ENCODE measurements around the gene CHAC1. TPM values are rescaled to one million over a fixed set of nuclear protein-coding genes. Genes with fewer than 3 reads are reported as not detected.

CHAC1 gene
- polyA plus RNA-seq, 1 experiment, result 155 TPM

DNA sequence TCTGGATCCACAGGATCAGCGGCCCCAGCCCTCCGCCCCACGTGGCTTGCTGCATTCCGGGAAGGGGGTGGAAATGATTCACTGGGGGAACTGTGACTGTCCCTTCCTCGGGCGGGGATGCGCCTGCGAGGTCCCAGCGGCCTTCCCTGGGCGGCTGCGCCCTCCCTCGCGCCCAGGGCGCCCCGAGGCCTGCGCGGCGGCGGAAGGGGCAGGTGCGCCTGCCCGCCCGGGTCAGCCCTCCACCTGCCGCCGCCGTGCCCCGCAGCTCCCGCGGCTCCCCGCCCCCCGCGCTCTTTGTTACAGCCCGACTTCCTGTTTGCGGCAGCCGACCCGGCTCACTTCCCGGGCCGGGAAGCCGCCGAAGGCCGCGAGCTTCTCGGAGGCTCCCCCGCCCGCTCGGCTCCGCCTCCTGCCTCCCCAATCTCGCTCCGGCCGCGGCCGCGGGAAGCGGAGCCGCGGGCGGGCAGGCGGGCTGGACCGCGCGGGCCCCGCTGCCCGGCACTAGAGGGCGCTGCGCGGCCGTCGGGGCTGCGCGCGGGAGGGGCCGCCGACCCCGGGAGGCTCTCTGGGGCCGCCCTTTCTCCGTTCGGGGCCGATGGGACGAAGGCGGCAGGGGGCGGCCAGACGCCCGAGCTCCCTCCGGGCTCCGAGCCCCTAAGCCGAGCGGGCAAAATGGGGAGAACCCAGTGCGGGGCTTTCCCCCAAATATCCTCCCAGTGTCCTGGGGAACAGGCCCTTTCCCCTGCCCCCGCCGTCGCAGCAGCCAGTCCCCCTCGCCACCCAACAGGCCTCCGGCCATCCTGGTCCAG, 11.5 kb upstream of the CHAC1 start:
- Histone ChIP-seq H3K27me3 (ENCODE audit: control insufficient read depth, insufficient read depth, low read length) (no peaks in the 10 kb centered on the region), H3K36me3 (ENCODE audit: control insufficient read depth, insufficient read depth, low read length) (no peaks in the 10 kb centered on the region), H3K4me3 (ENCODE audit: low read depth, low read length) (peak overlapping the region; percentile 50)
- TF ChIP-seq, protein P1, sequence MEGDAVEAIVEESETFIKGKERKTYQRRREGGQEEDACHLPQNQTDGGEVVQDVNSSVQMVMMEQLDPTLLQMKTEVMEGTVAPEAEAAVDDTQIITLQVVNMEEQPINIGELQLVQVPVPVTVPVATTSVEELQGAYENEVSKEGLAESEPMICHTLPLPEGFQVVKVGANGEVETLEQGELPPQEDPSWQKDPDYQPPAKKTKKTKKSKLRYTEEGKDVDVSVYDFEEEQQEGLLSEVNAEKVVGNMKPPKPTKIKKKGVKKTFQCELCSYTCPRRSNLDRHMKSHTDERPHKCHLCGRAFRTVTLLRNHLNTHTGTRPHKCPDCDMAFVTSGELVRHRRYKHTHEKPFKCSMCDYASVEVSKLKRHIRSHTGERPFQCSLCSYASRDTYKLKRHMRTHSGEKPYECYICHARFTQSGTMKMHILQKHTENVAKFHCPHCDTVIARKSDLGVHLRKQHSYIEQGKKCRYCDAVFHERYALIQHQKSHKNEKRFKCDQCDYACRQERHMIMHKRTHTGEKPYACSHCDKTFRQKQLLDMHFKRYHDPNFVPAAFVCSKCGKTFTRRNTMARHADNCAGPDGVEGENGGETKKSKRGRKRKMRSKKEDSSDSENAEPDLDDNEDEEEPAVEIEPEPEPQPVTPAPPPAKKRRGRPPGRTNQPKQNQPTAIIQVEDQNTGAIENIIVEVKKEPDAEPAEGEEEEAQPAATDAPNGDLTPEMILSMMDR (IDR thresholded peaks at IDR 0.05; ENCODE audit: insufficient read depth, low read depth, low read length), result peak; percentile 27
- POLR2A ChIA-PET, result interaction anchor here (0.6 to 1.5 kb wide), 4 partner anchors 11 to 1747 kb away, joined by 3 to 8 read pairs (median 5); partner anchors contain the start of gene CHAC1
- no peak for DNase-seq (ENCODE audit: low read depth)
- CTCF ChIA-PET, result interaction anchor here (0.6 to 9.5 kb wide), 40 partner anchors 10 to 248 kb away, joined by 3 to 142 read pairs (median 5); partner anchors contain the start of genes CHAC1, DLL4 and VPS18

DNA sequence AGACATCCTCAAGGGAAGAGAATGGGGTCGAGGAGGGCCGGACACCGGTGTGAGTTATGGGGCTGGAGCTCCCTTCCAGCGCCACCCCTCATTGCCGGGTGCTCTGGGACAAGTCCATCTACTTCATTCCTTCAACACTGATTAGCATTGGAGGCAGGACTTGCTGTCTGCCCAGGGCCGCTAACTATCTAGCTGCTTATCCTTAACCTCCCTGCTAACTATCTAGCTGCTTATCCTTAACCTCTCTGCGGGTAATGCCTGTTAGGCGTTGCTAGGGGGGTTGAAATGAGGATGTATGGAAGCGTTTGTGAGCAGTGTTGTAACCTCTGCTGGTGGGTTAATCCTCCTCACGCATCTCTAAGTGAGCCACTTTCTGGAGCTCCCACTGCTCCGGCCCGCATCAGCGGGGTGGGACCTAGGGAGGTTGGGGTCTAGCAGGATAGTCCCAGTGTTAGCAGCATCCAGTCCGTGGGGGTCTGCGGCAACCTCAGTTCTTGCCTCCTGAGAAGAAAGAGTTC, 10.9 kb upstream of the CHAC1 start:
- H3K27me3 ChIP-seq (ENCODE audit: control insufficient read depth, insufficient read depth, low read length), result no peaks in the 10 kb centered on the region
- H3K4me3 ChIP-seq (ENCODE audit: low read depth, low read length), result peak overlapping the region; percentile 50
- ChIA-PET POLR2A (interaction anchor here (0.6 to 1.5 kb wide), 3 partner anchors 11 to 71 kb away, joined by 3 to 8 read pairs (median 4); partner anchors contain the start of gene CHAC1), CTCF (interaction anchor here (0.9 to 9.5 kb wide), 27 partner anchors 10 to 246 kb away, joined by 3 to 142 read pairs (median 7); partner anchors contain the start of genes CHAC1, DLL4 and VPS18)
- no peaks in the 10 kb centered on the region for H3K36me3 ChIP-seq (ENCODE audit: control insufficient read depth, insufficient read depth, low read length)
- DNase-seq (ENCODE audit: low read depth), result no peak
- TF ChIP-seq, protein P1 (IDR thresholded peaks at IDR 0.05; ENCODE audit: insufficient read depth, low read depth, low read length), result no peak

DNA sequence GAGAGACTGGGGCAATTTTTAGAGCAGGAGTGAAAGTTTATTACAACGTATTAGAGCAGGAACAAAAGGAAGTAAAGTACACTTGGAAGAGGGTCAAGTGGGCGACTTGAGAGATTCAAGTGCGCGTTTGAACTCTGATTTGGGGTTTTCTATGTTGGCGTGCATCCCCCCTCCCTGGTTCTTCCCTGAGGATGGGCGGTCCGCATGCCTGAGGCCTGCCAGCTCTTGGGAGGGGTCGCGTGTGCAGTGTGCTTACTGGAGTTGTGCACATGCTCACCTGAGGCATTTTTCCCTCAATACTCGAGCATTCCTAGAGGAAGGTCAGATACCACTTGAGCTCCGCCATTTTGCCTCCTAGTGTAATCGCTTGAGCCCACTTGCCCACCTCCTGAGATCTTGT, 10.4 kb upstream of the CHAC1 start:
- Histone ChIP-seq H3K27me3 (ENCODE audit: control insufficient read depth, insufficient read depth, low read length) (no peaks in the 10 kb centered on the region), H3K4me3 (ENCODE audit: low read depth, low read length) (no peak overlapping the region), H3K36me3 (ENCODE audit: control insufficient read depth, insufficient read depth, low read length) (no peaks in the 10 kb centered on the region)
- ChIA-PET CTCF (interaction anchor here (0.9 to 9.5 kb wide), 22 partner anchors 9 to 133 kb away, joined by 3 to 142 read pairs (median 8); partner anchors contain the start of genes CHAC1, DLL4 and VPS18), POLR2A (interaction anchor here (1.5 kb wide), 1 partner anchor 10 kb away, joined by 8 read pairs; the partner anchor contains the start of gene CHAC1)
- DNase-seq (ENCODE audit: low read depth), result no peak
- TF ChIP-seq, protein P1 (IDR thresholded peaks at IDR 0.05; ENCODE audit: insufficient read depth, low read depth, low read length), result no peak

DNA sequence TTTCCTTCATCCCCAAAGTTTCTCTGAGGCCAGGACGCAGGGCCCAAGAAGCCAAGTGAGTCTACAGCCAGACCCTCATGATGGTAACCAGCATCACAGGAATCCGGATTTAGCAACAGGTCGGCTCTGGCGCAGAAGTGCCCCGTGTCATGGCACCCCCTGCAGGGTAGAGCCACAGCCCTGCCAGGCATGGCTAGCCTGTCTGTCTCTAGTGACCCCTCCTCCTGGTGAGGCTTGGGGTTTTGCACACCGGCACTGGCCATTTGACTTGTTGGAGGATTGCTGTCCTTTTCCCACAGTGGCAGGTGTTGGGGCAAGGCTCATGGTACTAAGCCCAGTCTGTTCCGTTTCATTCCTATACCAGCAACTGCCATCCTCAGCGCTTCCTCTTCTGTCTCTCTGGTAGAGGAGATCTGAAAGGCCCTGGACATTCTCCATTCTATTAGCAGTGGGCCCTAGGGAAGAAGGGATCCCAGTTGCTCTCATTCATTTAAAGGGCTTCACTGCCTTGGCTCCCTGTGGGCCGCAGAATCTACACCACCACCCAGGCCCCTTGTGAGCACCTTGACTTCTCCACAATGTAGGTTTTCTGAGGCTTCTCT, 9.4 kb upstream of the CHAC1 start:
- DNase-seq (ENCODE audit: low read depth), result no peak
- TF ChIP-seq, protein P1 (IDR thresholded peaks at IDR 0.05; ENCODE audit: insufficient read depth, low read depth, low read length), result no peak
- H3K4me3 ChIP-seq (ENCODE audit: low read depth, low read length), result no peak overlapping the region
- ChIA-PET CTCF (interaction anchor here (1.4 to 9.5 kb wide), 5 partner anchors 8 to 241 kb away, joined by 3 to 142 read pairs (median 83); partner anchors contain the start of genes CHAC1 and DLL4), POLR2A (no interaction called here)
- no peaks in the 10 kb centered on the region for H3K36me3 ChIP-seq (ENCODE audit: control insufficient read depth, insufficient read depth, low read length)
- no peaks in the 10 kb centered on the region for H3K27me3 ChIP-seq (ENCODE audit: control insufficient read depth, insufficient read depth, low read length)
